ENCODE results near the gene TLE2. TPM values are rescaled to one million over a fixed set of nuclear protein-coding genes. Genes with fewer than 3 reads are reported as not detected.

TLE2 gene
- total RNA-seq, 1 experiment from 2014 or later: 13.7 TPM

GRCh38 chr19:3027292-3027691, 1.8 kb downstream of the TLE2 start:
- intact Hi-C loops (cut with micrococcal nuclease; ENCODE audit: unreplicated experiment): no loop called here
- no peaks in the 10 kb centered on the region for H3K9me2 ChIP-seq (ENCODE audit: insufficient read depth)
- H3K4me3 ChIP-seq: no peak overlapping the region
- no peak overlapping the region for H3K27ac ChIP-seq
- CTCF ChIA-PET: no interaction called here
- no peak overlapping the region for H2AFZ ChIP-seq
- no peaks in the 10 kb centered on the region for H3K79me2 ChIP-seq (ENCODE audit: low read depth)
- TF ChIP-seq EZH2 (IDR thresholded peaks at IDR 0.05; ENCODE audit: low read depth): no peak
- TF ChIP-seq, protein P1, sequence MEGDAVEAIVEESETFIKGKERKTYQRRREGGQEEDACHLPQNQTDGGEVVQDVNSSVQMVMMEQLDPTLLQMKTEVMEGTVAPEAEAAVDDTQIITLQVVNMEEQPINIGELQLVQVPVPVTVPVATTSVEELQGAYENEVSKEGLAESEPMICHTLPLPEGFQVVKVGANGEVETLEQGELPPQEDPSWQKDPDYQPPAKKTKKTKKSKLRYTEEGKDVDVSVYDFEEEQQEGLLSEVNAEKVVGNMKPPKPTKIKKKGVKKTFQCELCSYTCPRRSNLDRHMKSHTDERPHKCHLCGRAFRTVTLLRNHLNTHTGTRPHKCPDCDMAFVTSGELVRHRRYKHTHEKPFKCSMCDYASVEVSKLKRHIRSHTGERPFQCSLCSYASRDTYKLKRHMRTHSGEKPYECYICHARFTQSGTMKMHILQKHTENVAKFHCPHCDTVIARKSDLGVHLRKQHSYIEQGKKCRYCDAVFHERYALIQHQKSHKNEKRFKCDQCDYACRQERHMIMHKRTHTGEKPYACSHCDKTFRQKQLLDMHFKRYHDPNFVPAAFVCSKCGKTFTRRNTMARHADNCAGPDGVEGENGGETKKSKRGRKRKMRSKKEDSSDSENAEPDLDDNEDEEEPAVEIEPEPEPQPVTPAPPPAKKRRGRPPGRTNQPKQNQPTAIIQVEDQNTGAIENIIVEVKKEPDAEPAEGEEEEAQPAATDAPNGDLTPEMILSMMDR (conservative IDR thresholded peaks at IDR 0.05): no peak
- no peaks in the 10 kb centered on the region for H3K9me3 ChIP-seq (ENCODE audit: insufficient read depth, low read depth)
- H4K20me1 ChIP-seq (ENCODE audit: insufficient read depth): no peaks in the 10 kb centered on the region
- H3K4me2 ChIP-seq: no peak overlapping the region
- TSS peak; percentile 35 for BruUV-seq (replicated peaks)
- no peaks in the 10 kb centered on the region for H3F3A ChIP-seq (ENCODE audit: insufficient read depth, low read depth)
- POLR2A ChIA-PET (ENCODE audit: unreplicated experiment): no interaction called here
- no peak for DNase-seq
- H3K4me1 ChIP-seq (replicated peaks; ENCODE audit: insufficient read depth): no peaks in the 10 kb centered on the region
- no peaks in the 10 kb centered on the region for H3K27me3 ChIP-seq (ENCODE audit: insufficient read depth, low read depth)
- H3K36me3 ChIP-seq (ENCODE audit: low read depth): no peaks in the 10 kb centered on the region

- ChIA-PET CTCF (no interaction called here), POLR2A (ENCODE audit: unreplicated experiment) (no interaction called here)
- Histone ChIP-seq H3K79me2 (ENCODE audit: low read depth) (no peaks in the 10 kb centered on the region), H3K36me3 (ENCODE audit: low read depth) (no peaks in the 10 kb centered on the region), H3K9me2 (ENCODE audit: insufficient read depth) (no peaks in the 10 kb centered on the region), H3K4me3 (no peak overlapping the region), H3K27me3 (ENCODE audit: insufficient read depth, low read depth) (no peaks in the 10 kb centered on the region), H3F3A (ENCODE audit: insufficient read depth, low read depth) (no peaks in the 10 kb centered on the region), H3K27ac (no peak overlapping the region), H3K4me2 (no peak overlapping the region), H2AFZ (no peak overlapping the region), H3K9me3 (ENCODE audit: insufficient read depth, low read depth) (no peaks in the 10 kb centered on the region), H4K20me1 (ENCODE audit: insufficient read depth) (no peaks in the 10 kb centered on the region), H3K4me1 (replicated peaks; ENCODE audit: insufficient read depth) (no peaks in the 10 kb centered on the region)
- BruUV-seq (replicated peaks): no TSS peak
- TF ChIP-seq, protein P1 (conservative IDR thresholded peaks at IDR 0.05): no peak
- TF ChIP-seq EZH2 (IDR thresholded peaks at IDR 0.05; ENCODE audit: low read depth): no peak
- DNase-seq: no peak
- intact Hi-C loops (cut with micrococcal nuclease; ENCODE audit: unreplicated experiment): no loop called here
These were observed 2.3 kb downstream of the TLE2 start for GRCh38 chr19:3026768-3027167.

- ChIA-PET CTCF (no interaction called here), POLR2A (ENCODE audit: unreplicated experiment) (no interaction called here)
- Histone ChIP-seq H3K27me3 (ENCODE audit: insufficient read depth, low read depth) (no peaks in the 10 kb centered on the region), H3K27ac (no peak overlapping the region), H3K4me2 (no peak overlapping the region), H2AFZ (no peak overlapping the region), H3F3A (ENCODE audit: insufficient read depth, low read depth) (no peaks in the 10 kb centered on the region), H3K9me2 (ENCODE audit: insufficient read depth) (no peaks in the 10 kb centered on the region), H3K9me3 (ENCODE audit: insufficient read depth, low read depth) (no peaks in the 10 kb centered on the region), H3K4me3 (no peak overlapping the region), H3K36me3 (ENCODE audit: low read depth) (no peaks in the 10 kb centered on the region), H3K4me1 (replicated peaks; ENCODE audit: insufficient read depth) (no peaks in the 10 kb centered on the region), H4K20me1 (ENCODE audit: insufficient read depth) (no peaks in the 10 kb centered on the region), H3K79me2 (ENCODE audit: low read depth) (no peaks in the 10 kb centered on the region)
- DNase-seq: no peak
- TF ChIP-seq EZH2 (IDR thresholded peaks at IDR 0.05; ENCODE audit: low read depth): no peak
- TF ChIP-seq, protein P1 (conservative IDR thresholded peaks at IDR 0.05): no peak
- no TSS peak for BruUV-seq (replicated peaks)
- intact Hi-C loops (cut with micrococcal nuclease; ENCODE audit: unreplicated experiment): no loop called here
These were observed 3.6 kb downstream of the TLE2 start for GRCh38 chr19:3025549-3025886.

Measured in PC-9 (cell line).